Mammary epithelial cell (primary cell): Measurements from ENCODE around the gene PRPF39.

Source experiments
- CTCF ChIP-seq, 2 donors: IDR thresholded peaks in 1 of 2; conservative IDR thresholded peaks in 1 of 2; 2 replicates each; pipeline ENCODE4 v1.5.1; 2011 to 2012; ENCODE audit warnings: inconsistent platforms in 2 of 2, low read length in 2 of 2, mild to moderate bottlenecking in 2 of 2, control low read depth in 1 of 2, low read depth in 1 of 2; ENCODE audit not compliant: insufficient read depth in 1 of 2; ENCODE audit errors: extremely low read depth in 1 of 2
- EZH2 ChIP-seq: IDR thresholded peaks from 2 replicates; pipeline ENCODE4 v1.6.1; 2012; ENCODE audit warnings: low read length, inconsistent platforms, borderline replicate concordance

- TF ChIP-seq CTCF (conservative IDR thresholded peaks at IDR 0.05 in 1 of 2, IDR thresholded peaks at IDR 0.05 in 1 of 2; ENCODE audit: extremely low read depth in 1 of 2, insufficient read depth in 1 of 2, low read depth in 1 of 2, low read length in 2 of 2) (peak in 1 of 2 donors; percentile 39), EZH2 (no peak)
Measured at GRCh38 chr14:45134051-45134958, 50.4 kb downstream of the PRPF39 start, which contains the start of gene FKBP3.
